GM19099 (cell line): ENCODE results near the gene CRMP1.

Experiments used
- POLR2A ChIP-seq: IDR thresholded peaks from 3 replicates; pipeline ENCODE4 v1.6.1; 2011; ENCODE audit warnings: low read depth; ENCODE audit not compliant: insufficient read length; ENCODE audit errors: extremely low read depth

Gene CRMP1

DNA sequence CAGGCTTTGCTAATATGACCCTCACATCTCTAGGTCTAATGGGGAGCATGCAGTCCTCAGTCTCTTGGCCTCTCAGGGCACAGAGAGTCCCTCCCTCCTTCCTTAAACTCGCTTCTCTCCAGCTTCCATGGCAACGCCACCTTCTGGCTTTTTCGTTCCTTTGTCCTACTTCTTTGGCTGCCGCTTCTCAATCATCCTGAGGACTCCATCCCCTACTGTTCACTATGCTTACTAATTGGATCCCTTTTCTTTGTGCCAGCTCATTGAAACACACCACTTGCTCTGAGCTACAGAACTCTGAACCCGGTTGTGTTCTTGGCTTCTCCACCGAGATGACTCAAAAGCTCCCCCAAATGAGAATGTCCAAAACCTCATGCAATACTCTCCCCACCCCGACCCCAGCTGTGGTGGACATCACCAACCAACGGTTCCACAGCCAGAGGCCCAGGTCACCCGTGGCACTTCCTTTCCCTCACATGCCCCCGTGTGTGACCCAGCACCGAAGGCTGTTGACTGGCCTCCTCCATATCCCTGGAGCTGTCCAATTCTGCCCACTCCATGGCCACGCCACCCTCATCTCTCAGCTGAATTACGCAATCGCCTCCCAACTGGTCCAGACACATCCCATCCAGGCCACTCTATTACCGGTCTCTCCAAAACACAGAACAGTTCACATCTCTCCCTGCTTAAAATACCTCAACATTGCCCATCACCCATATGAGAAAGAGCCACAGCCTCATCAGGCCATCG, 34.7 kb downstream of the CRMP1 start:
- TF ChIP-seq POLR2A = no peak

DNA sequence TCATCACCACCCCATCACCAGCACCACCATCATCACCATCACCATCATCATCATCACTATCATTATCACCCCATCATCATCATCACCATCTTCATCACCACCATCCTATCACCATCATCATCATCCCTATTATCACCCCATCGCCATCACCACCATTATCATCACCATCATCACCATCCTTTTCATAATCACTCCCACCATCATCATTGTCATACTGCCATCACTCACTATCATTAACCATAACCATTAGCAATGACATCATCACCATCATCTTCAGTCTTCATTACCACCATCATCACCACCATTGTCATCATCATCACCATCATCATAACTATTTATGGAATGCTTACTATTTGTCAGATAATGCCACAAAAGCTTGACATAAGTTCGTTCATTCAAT, 35.7 kb downstream of the CRMP1 start:
- no peak for TF ChIP-seq POLR2A

DNA sequence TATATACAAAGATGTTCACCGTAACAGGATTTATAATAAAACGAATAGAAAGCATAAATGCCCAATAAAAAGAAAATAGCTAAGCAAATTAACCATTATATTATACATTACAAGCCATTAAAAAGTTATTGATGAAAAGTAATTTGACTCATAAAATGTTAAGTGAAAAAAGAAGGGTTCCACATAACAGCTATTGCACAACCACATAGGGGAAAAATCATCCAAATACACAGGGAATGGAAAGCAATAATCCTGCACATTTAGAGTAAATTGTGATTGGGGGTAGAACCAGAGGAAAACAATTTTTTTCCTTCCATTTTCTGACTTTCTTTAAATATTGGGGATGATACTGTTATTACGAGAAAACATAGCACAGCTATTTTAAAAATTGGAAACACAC, 38.0 kb downstream of the CRMP1 start:
- TF ChIP-seq POLR2A = no peak

DNA sequence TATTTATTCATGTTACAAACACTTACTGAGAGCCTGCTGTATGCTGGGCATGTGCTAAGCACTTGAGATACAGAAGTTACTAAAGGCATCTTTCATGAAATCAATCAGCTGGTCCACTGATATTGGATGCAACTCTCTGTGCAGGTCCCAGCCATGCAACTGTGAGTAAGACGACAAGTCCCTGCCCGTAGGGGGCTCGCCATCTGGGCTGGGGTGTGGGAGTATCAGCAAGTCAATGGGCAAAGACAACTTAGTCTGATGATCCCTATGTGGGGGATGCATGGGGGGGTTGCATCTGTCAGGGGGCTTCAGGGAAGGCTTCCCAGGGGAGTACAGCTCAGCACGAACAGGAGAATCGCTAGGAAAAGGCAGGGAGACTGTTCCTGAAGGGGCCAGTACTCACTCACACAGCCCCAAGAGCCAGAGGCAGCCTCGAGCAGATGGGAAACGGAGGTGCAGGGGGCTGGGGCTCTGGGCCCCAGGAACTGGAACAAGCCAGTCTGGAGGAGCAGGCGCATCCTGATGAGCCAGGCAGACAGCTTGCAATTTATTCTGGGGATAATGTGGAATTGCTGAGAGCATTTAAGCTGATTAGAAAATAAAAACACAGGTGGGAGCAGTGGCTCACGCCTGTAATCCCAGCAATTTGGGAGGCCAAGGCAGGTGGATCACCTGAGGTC, 40.2 kb downstream of the CRMP1 start:
- TF ChIP-seq POLR2A = no peak

DNA sequence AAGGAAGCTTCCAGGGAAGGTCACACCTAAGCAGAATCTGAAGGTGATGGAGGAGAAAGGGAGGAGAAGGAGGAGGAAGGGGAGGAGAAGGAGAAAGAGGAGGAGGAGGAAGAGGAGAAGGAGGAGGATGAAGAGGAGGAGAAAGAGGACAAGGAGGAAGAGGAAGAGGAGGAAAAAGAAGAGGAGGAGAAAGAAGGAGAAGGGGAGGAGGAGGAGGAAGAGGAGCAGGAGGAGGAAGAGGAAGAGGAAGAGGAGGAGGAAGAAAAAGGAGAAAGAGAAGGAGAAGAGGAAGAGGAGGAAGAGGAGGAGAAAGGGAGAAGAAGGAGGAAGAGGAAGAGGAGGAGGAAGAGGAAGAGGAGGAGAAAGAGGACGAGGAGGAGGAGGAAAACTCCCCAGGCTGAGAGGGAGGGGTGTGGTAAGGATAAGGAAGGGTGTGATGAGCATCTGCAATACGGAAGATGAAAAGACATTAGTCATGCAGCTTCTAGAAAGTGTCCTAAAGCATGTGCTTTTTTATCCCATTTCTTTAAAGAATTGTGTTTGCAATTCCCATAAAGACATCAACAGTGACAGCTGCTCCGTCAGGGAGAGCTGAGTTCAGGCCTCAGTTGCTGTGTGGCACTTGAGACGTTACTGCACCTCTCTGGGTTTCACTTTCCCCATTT, 41.1 kb downstream of the CRMP1 start:
- no peak for TF ChIP-seq POLR2A

DNA sequence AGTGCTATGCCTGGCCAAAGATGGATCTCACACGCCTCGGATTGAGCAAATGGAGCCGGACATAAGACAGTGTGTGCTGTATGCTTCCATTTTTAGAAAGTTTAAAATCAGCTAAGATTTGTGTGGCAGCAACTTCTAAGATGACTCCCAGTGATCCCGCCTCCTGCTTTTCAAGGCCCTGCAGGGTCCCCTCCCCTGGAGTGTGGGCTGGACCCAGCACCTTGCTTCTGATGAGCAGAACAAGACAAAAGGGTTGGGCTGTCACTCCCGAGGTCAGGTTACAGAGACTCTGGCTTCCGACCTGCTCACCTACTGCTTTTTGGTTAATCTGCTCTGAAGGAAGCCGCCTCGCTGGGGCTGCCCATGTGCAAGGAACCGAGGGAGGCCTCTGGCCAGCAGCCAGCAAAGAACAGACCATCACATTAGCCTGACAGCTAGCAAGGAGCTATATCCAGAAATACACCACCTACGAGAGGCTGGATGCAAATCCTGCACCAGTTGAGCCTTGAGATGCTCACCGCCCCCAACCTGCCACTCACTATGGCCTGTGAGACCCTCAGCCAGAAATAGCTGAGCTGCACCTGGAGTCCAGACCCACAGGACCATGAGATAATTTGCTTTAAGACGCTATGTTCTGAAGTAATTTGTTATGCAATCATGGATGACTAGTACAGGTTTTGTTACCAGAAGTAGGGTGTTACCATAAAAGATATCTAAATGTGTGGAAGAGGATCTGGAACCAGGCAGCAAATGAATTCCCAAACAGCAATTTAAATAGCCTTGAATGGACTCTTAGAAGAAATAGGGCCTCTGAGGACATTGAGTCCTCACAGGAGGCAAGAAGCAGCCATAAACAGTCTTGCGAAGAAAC, 47.6 kb downstream of the CRMP1 start:
- TF ChIP-seq POLR2A = no peak

DNA sequence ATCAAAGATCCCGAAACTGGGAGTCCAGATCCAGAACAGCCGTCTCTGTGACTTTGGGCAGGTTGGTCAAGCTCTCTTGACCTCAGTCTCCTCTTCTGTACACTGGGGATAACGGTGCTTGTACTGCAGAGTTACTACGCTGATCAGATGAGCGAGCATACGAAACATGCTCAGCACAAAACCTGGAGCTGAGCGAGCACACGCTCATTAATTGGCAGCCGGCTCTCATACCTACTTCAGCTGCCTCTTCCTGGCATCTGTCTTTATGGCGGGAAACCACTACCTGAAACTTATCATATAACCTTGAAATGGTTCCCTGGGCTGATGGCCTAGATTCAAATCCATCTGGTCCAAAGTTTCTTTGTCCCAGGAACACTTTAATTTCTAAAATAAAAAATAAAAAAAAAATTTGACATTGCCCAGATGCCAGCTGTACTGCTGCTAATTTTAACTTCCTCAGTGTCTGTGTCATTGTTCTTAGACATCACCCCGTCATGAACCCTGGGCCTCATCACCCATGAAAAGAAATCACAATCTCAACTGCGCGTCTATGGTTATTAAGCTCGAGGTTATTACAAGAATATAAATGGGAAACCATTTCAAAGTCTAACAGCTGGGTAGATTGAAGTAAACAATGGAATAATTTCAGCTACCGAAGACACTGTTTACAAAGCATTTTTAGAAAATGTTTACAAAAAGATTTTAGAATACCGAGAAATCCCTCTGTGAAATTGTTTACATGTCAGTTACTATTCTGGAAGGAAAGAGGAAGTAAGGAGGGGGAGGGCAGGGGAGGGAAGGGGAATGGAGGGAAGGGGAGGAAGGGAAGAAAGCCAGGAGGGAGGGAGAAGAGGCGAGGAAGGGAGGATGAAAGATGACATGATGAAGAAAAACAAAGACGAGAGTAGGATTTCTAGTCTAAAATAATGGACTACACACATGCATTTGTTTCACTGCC, 49.0 kb downstream of the CRMP1 start:
- no peak for TF ChIP-seq POLR2A

DNA sequence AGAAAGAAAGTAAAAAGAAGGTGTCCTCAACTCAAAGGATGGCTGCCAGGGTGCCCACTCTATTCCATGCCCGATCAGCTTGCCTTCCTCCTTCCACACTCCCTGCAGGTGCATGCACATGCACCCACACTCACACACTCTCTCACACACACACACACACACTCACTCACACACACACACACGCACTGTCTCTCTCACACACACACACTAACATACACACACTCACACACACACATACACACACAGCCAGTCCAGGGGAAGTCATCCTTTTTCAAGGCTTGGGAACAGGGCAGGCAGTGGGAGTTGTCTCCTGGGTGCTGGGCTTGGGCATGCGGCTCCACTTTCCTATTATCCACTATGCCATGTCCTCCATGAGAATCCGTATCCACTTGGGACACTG, 50.4 kb downstream of the CRMP1 start:
- no peak for TF ChIP-seq POLR2A

DNA sequence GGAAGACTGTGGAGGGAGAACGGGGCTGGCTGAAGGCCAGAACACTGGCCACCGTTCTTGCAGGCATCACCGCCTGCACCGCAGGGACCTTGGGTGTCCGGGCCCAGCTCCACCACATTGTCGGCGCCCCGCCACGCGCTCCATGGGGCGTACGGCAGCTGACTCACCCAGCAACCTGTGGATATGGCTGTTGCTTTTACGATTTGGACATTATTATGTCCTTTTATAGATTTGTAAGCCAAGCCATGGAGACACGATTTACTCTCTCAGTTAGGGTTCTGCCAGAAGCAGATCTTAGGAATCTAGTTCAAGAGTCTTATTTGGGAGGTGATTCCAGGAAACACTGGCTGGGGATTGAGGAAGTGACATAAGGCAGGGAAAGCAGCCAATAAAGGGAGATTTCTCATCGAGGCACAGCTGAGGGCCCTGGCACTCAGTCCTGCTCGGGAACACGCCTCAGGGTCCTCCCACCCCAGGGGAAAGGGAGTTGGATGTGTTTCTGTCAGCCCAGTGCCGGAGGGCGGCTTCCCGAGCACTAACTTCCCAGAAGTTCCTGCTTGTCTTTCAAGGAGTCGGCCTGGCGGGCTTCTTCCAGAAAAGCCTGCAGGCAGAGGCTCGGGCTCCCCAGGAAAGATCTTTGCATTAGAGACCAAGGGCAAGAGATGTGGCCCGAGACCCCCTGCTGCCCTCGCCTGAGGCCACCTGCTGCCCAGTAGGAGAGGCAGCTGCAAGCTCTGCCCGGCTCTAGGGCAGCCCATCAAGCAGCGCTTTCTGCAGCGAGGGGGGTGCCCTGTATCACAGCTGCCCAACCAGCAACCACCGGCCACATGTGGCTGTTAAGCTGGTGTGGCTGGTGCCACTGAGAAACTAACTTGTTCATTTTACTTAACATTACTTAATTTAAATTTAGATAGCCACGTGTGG, 52.9 kb downstream of the CRMP1 start:
- TF ChIP-seq POLR2A = no peak

DNA sequence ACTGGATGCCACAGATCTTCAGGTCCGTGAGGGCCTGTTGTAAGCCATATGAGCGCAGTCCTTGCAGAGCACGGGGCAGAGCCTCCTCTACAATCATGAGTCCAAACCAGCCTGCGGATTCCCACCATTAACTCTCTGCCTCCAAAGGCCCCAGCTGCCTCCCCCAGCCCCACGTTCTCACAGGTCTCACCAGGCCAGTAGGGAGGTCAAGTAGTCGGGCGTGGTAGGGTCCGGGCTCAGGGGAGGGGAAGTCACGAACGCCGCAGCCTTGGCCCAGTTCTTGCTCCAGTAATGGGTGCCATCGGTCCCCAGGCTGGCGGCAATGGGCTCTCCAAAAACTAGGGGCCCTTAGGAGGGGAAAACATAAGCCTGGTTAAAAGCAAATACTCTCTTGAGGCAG, 53.6 kb downstream of the CRMP1 start:
- TF ChIP-seq POLR2A = no peak

DNA sequence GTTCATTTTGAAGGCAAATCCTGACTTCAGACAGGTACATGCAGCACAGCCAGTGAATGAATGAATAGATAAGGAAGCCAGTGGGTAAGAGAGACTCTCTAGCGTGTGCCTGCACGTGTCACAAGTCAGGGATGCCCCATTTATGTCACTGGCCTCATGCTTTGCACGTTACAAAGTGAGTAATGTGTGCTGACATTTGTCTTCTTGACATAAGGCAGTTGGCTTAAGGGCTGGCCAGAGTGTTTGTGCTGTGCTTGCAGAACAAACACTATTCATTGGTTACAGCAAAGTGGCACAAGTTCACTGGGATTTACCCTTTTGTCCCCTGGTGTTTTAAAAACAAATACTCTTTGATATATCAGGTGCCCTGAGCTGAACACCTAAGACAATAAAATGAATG, 55.9 kb downstream of the CRMP1 start:
- no peak for TF ChIP-seq POLR2A

DNA sequence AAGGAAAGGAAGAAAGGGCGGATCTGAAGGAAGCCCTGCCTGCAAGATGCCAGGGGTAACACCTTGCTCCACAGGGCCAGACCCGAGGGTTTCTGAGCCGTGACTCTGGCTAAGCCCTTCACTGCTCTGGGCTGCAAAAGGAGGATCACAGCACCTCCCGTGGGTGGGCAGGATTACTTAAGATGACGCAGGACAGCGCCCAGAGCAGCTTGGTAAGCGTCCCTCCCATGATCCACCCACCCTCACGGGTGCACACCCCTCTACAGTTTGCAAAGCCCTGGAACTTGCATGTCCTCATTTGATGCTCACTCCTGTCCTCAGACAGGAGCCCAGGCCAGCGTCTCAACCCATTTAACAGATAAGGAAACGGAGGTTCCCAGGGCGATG, 64.9 kb downstream of the CRMP1 start:
- TF ChIP-seq POLR2A = no peak
